Stimulated activated CD4-positive, alpha-beta T cell treated with anti-CD3 and anti-CD28 coated beads, Interleukin-4, amount 100 ng/mL, for 4 hours (primary cell): ENCODE data around the gene CNTNAP5.

Experiments
- DNase-seq, 2 experiments: peaks; one replicate each; pipeline ENCODE4 v3.0.0-alpha.2; 2020

CNTNAP5 gene

GRCh38 chr2:124065636-124066035 lies 40.5 kb downstream of the CNTNAP5 start:
- DNase-seq = no peak

GRCh38 chr2:124066776-124067175 lies 41.7 kb downstream of the CNTNAP5 start:
- DNase-seq = no peak

- no peak for DNase-seq
These were observed 54.0 kb downstream of the CNTNAP5 start for GRCh38 chr2:124079045-124079444.

GRCh38 chr2:124080281-124081153 lies 55.4 kb downstream of the CNTNAP5 start:
- DNase-seq = no peak

- DNase-seq = no peak
These were observed 56.1 kb downstream of the CNTNAP5 start for GRCh38 chr2:124081154-124081716.

GRCh38 chr2:124088616-124089015 lies 63.5 kb downstream of the CNTNAP5 start:
- no peak for DNase-seq

GRCh38 chr2:124091721-124092120 lies 66.6 kb downstream of the CNTNAP5 start:
- DNase-seq = no peak

GRCh38 chr2:124092651-124093050 lies 67.6 kb downstream of the CNTNAP5 start:
- no peak for DNase-seq

- no peak for DNase-seq
These were observed 79.8 kb downstream of the CNTNAP5 start for GRCh38 chr2:124104914-124105313.

GRCh38 chr2:124112206-124112605 lies 87.1 kb downstream of the CNTNAP5 start:
- DNase-seq = no peak

- no peak for DNase-seq
These were observed 87.9 kb downstream of the CNTNAP5 start for GRCh38 chr2:124112966-124113365.

GRCh38 chr2:124120246-124120645 lies 95.2 kb downstream of the CNTNAP5 start:
- no peak for DNase-seq

- DNase-seq = no peak
These were observed 96.0 kb downstream of the CNTNAP5 start for GRCh38 chr2:124121106-124121505.

GRCh38 chr2:124121760-124122275 lies 96.7 kb downstream of the CNTNAP5 start:
- DNase-seq = no peak

GRCh38 chr2:124122340-124122739 lies 97.3 kb downstream of the CNTNAP5 start:
- no peak for DNase-seq

GRCh38 chr2:124131276-124131675 lies 106.2 kb downstream of the CNTNAP5 start:
- no peak for DNase-seq

GRCh38 chr2:124136110-124136509 lies 111.0 kb downstream of the CNTNAP5 start:
- DNase-seq = no peak

GRCh38 chr2:124138076-124138475 lies 113.0 kb downstream of the CNTNAP5 start:
- DNase-seq = no peak

GRCh38 chr2:124145982-124146381 lies 120.9 kb downstream of the CNTNAP5 start:
- no peak for DNase-seq

- no peak for DNase-seq
These were observed 122.5 kb downstream of the CNTNAP5 start for GRCh38 chr2:124147552-124147951.

- no peak for DNase-seq
These were observed 124.5 kb downstream of the CNTNAP5 start for GRCh38 chr2:124149571-124149970.

- DNase-seq = no peak
These were observed 126.6 kb downstream of the CNTNAP5 start for GRCh38 chr2:124151691-124152090.

- no peak for DNase-seq
These were observed 128.6 kb downstream of the CNTNAP5 start for GRCh38 chr2:124153713-124154112.

- no peak for DNase-seq
These were observed 134.1 kb downstream of the CNTNAP5 start for GRCh38 chr2:124159166-124159565.
